GM18519 (cell line): ENCODE data around the gene LYST.

Experiments
- ATAC-seq: cut with Tn5 transposase; IDR thresholded peaks from one replicate; pipeline ENCODE4 v1.9.1; 2021; ENCODE audit warnings: mild to moderate bottlenecking, moderate library complexity; ENCODE audit not compliant: unreplicated experiment, low FRiP score

The LYST gene

GRCh38 chr1:235885655-235886262 lies 19.1 kb upstream of the LYST start:
- ATAC-seq, result no peak

GRCh38 chr1:235883261-235883927 lies 16.7 kb upstream of the LYST start:
- ATAC-seq, result no peak

- ATAC-seq, result no peak
Measured at GRCh38 chr1:235882816-235883215, 16.1 kb upstream of the LYST start.

GRCh38 chr1:235881930-235882700 lies 15.4 kb upstream of the LYST start:
- no peak for ATAC-seq

GRCh38 chr1:235878082-235878811 lies 11.5 kb upstream of the LYST start:
- no peak for ATAC-seq

GRCh38 chr1:235876402-235876841 lies 9.7 kb upstream of the LYST start:
- ATAC-seq, result no peak

GRCh38 chr1:235875036-235875597 lies 8.4 kb upstream of the LYST start:
- no peak for ATAC-seq

- no peak for ATAC-seq
Measured at GRCh38 chr1:235874261-235874660, 7.6 kb upstream of the LYST start.

GRCh38 chr1:235873571-235873970 lies 6.9 kb upstream of the LYST start:
- ATAC-seq, result no peak

- no peak for ATAC-seq
Measured at GRCh38 chr1:235873045-235873444, 6.3 kb upstream of the LYST start.

GRCh38 chr1:235872270-235872669 lies 5.6 kb upstream of the LYST start:
- ATAC-seq, result no peak

- peak; percentile 41 for ATAC-seq
Measured at GRCh38 chr1:235867903-235868469, 1.3 kb upstream of the LYST start.

- peak; percentile 58 for ATAC-seq
Measured at GRCh38 chr1:235866913-235867845, 473 bp upstream of the LYST start.

GRCh38 chr1:235865565-235866204 lies 1.0 kb downstream of the LYST start:
- no peak for ATAC-seq

GRCh38 chr1:235864931-235865525 lies 1.7 kb downstream of the LYST start:
- no peak for ATAC-seq

- ATAC-seq, result no peak
Measured at GRCh38 chr1:235864469-235864868, 2.2 kb downstream of the LYST start.

GRCh38 chr1:235863699-235864093 lies 3.0 kb downstream of the LYST start:
- no peak for ATAC-seq

GRCh38 chr1:235861857-235862256 lies 4.8 kb downstream of the LYST start:
- ATAC-seq, result no peak
